ENCODE data around the gene SULT1C3.

DNA sequence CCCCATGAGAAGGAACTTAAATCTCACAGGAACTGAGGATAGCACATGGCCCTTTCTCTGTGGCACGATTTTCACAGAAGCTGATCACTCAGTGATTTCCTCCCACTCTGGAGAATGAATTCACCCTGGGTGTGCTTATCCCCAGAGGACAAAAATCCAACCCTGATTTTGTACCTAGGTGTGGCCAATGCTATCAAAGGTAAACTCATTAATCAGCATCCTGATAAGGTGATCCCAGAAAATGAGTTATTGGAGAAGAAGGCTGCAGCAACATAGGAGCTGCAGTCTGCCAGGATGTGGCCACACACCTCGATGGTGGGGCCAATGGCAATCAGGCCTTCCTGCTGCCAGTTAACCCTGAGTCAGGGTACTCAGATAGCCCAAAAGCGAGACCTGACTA lies 40.7 kb downstream of the SULT1C3 start:
- TF ChIP-seq, protein P1, sequence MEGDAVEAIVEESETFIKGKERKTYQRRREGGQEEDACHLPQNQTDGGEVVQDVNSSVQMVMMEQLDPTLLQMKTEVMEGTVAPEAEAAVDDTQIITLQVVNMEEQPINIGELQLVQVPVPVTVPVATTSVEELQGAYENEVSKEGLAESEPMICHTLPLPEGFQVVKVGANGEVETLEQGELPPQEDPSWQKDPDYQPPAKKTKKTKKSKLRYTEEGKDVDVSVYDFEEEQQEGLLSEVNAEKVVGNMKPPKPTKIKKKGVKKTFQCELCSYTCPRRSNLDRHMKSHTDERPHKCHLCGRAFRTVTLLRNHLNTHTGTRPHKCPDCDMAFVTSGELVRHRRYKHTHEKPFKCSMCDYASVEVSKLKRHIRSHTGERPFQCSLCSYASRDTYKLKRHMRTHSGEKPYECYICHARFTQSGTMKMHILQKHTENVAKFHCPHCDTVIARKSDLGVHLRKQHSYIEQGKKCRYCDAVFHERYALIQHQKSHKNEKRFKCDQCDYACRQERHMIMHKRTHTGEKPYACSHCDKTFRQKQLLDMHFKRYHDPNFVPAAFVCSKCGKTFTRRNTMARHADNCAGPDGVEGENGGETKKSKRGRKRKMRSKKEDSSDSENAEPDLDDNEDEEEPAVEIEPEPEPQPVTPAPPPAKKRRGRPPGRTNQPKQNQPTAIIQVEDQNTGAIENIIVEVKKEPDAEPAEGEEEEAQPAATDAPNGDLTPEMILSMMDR (IDR thresholded peaks at IDR 0.05; ENCODE audit: low read length), result no peak
- no peak for TF ChIP-seq EZH2 (IDR thresholded peaks at IDR 0.05; ENCODE audit: borderline replicate concordance, low read length)
